DMS 273 (cell line): ENCODE measurements around the gene ZIC4.

Experiments used
- DNase-seq: peaks from one replicate; lab custom pipeline; 2025; ENCODE audit not compliant: unreplicated experiment; lab: John Stamatoyannopoulos, UW

ZIC4 gene

DNA sequence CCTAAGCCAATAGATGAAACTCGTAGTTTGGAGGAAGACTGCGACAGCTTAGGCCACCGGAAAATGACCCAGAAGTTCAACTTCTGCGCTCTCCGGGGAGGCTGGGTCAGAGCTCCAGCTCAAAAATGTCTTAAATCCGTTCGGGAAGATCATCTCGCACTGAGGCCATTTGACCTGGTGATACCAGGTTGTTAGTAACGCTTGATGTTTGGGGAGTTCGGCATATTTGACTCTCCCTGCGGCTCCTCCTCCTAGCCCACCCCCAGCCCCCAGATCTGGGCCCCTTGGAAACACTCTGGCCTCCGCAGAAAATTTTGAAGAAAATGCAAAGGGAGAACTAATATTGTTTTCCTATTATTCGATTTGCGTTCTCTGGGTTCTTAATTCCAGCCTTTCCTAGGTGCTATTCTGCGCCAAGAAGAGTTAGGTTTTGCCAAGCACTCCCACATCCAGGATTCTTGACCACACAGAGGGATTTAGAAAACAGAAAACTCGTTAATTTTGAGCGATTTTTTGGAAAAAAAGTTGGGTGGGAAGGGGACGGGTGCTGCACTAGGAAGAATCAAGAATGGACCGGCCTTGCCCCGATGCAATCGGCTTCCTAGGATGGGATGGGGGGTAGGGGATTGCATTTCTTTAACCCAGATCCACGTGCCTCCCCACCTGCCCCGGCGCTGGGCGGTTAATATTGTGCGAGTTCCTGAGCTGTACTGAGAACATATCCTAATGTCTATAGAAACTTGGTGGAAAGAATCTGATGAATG lies 50.0 kb downstream of the ZIC4 start:
- DNase-seq, result no peak

- no peak for DNase-seq
Measured at GRCh38 chr3:147355753-147356090, 50.6 kb downstream of the ZIC4 start.

DNA sequence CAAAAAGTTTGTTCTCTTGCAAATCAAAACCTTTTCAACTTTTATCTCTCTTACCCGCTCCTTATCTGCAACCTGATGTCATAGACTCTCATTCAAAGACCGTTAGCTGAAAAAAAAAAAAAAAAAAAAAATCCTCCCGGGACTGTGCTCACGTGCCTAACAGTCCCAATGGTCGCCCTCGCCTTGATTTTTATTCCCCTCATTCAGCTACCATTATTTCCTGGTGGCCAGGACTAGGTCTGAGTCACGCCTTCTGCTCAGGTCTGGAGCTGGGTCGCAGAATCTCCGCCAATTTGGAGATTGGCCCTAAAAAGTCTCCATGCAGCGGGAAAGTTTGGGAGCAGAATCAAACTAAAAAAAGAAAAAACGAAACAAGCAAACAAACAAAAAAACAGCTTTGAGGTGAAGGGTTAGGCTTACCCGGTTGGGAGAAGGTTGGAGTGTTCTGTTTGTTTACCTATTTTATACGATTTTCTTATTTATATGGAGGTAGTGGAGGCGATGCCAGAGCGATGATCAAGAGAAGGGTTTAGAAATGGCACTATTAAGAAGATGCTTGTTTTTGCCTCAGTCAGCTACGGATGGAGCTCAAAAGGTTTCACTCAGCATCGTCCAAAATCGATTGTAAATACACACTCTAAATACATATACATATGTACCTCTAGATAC lies 51.1 kb downstream of the ZIC4 start:
- DNase-seq, result no peak

DNA sequence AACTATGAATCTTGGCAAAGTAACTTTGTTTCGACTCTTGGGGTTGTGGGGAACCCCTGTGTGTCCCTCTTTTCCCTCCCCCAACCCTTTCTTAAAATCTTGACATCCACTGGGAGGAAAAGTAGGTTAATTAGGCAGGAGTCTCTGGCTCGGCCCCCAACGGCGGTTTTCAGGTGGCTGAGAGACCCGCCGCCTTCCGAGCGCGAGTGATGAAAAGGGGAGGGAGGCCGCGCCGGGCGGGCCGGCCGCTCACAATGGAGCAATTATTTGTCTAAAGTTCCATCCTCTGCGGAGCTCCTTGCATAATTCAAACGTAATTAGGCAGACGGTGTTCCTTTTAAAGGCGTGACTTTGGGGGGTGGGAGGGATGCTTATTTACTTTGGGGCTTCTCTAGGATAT lies 51.7 kb downstream of the ZIC4 start:
- DNase-seq, result peak; percentile 35

DNA sequence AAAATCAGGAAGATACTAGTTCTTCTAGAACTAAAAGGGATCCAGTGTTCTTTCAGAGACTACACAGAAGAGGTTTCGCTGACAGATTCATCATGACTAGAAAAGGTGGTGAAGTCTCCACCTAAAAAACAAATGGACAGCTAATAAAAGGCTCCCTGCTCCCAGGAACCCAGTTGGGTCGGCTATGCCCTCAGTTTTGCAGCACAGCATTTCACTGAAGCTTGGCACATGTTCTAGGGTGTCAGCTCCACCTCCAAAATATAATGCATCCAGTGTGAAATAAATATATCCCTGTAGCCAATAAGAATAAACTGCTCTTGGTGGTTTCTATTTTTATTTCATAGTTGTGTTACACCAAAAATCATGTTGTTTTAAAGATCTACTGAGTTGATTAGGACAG lies 55.0 kb downstream of the ZIC4 start:
- DNase-seq, result no peak

DNA sequence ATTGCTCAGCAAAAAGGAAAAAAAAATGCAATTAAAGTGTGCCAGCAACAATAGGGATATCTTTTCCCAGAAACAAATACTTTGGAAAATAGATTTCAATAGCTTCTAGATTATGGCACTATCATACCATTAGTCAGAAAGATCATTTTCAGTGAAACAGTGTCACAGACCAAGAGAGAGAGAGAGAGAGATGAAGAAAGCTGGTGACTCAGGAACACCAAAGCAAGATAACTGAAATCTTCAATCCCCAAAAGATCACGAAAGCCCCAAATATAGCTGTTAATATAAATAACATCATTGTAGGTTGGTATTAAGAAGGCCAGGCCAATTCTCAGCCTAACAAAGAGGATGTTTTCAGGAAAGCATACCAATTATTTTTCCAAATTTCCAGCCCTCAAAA lies 57.4 kb downstream of the ZIC4 start:
- no peak for DNase-seq

DNA sequence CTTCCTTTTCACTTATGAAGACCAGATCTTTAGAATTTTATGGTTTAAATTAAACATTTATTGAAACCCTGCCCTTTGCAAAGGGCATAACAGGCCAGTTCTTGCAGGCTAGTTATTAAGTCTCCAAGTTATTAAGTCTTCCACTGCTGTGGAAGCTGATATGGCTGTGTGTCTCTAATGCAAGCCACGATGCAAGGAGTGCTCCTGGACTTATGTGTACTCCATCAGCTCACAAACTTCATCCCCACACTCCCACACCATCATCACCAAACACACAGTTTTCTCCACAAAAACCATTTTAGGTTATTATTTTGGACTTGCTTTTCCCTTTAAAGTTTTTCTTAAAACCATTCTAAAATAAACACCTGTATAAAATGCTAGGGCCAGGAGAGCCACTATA lies 62.4 kb downstream of the ZIC4 start:
- no peak for DNase-seq

GRCh38 chr3:147341727-147342126 lies 64.6 kb downstream of the ZIC4 start:
- DNase-seq, result no peak

- DNase-seq, result no peak
Measured at GRCh38 chr3:147336543-147337278, 69.6 kb downstream of the ZIC4 start.
